ENCODE data around the gene EDC4. TPM values are rescaled to one million over a fixed set of nuclear protein-coding genes. Genes with fewer than 3 reads are reported as not detected.

The EDC4 gene
- total RNA-seq, 1 donor from 2014 or later: 83.0 TPM

GRCh38 chr16:67922740-67923139 is 49.9 kb downstream of the EDC4 start:
- Mint-ChIP-seq H3K4me3 (ENCODE audit: unreplicated experiment) (no peak overlapping the region), H3K4me1 (ENCODE audit: unreplicated experiment) (peaks cover 16% of the 10 kb centered on the region), H3K27me3 (ENCODE audit: unreplicated experiment) (peaks cover 2% of the 10 kb centered on the region), H3K9me3 (ENCODE audit: unreplicated experiment) (no peaks in the 10 kb centered on the region), H3K27ac (ENCODE audit: unreplicated experiment) (no peak overlapping the region), H3K36me3 (ENCODE audit: low read depth, unreplicated experiment) (peaks cover 7% of the 10 kb centered on the region)
- no peak for DNase-seq (ENCODE audit: low spot score)
- no peak for TF ChIP-seq CTCF (IDR thresholded peaks at IDR 0.05; ENCODE audit: unreplicated experiment)

GRCh38 chr16:67923414-67924116 is 50.7 kb downstream of the EDC4 start:
- Mint-ChIP-seq H3K36me3 (ENCODE audit: low read depth, unreplicated experiment) (no peaks in the 10 kb centered on the region), H3K27ac (ENCODE audit: unreplicated experiment) (no peak overlapping the region), H3K9me3 (ENCODE audit: unreplicated experiment) (no peaks in the 10 kb centered on the region), H3K4me1 (ENCODE audit: unreplicated experiment) (peaks cover 16% of the 10 kb centered on the region), H3K4me3 (ENCODE audit: unreplicated experiment) (no peak overlapping the region), H3K27me3 (ENCODE audit: unreplicated experiment) (peaks cover 4% of the 10 kb centered on the region)
- DNase-seq (ENCODE audit: low spot score): no peak
- TF ChIP-seq CTCF (IDR thresholded peaks at IDR 0.05; ENCODE audit: unreplicated experiment): no peak

GRCh38 chr16:67924140-67924906 is 51.5 kb downstream of the EDC4 start:
- peaks cover 16% of the 10 kb centered on the region for H3K4me1 Mint-ChIP-seq (ENCODE audit: unreplicated experiment)
- H3K27me3 Mint-ChIP-seq (ENCODE audit: unreplicated experiment): peaks cover 4% of the 10 kb centered on the region
- no peaks in the 10 kb centered on the region for H3K9me3 Mint-ChIP-seq (ENCODE audit: unreplicated experiment)
- no peak overlapping the region for H3K4me3 Mint-ChIP-seq (ENCODE audit: unreplicated experiment)
- no peak for DNase-seq (ENCODE audit: low spot score)
- no peak overlapping the region for H3K27ac Mint-ChIP-seq (ENCODE audit: unreplicated experiment)
- no peak for TF ChIP-seq CTCF (IDR thresholded peaks at IDR 0.05; ENCODE audit: unreplicated experiment)
- H3K36me3 Mint-ChIP-seq (ENCODE audit: low read depth, unreplicated experiment): no peaks in the 10 kb centered on the region

- H3K9me3 Mint-ChIP-seq (ENCODE audit: unreplicated experiment): no peaks in the 10 kb centered on the region
- no peaks in the 10 kb centered on the region for H3K36me3 Mint-ChIP-seq (ENCODE audit: low read depth, unreplicated experiment)
- no peak for DNase-seq (ENCODE audit: low spot score)
- peak overlapping the region; percentile 42 for H3K27ac Mint-ChIP-seq (ENCODE audit: unreplicated experiment)
- H3K4me1 Mint-ChIP-seq (ENCODE audit: unreplicated experiment): peaks cover 16% of the 10 kb centered on the region
- H3K27me3 Mint-ChIP-seq (ENCODE audit: unreplicated experiment): peaks cover 6% of the 10 kb centered on the region
- TF ChIP-seq CTCF (IDR thresholded peaks at IDR 0.05; ENCODE audit: unreplicated experiment): no peak
- H3K4me3 Mint-ChIP-seq (ENCODE audit: unreplicated experiment): peak overlapping the region; percentile 25
Measured at GRCh38 chr16:67926181-67926750, 53.4 kb downstream of the EDC4 start.

All from endothelial cell (in vitro differentiated cells).